ENCODE data around the gene FBXL3.
"Not testable (repeated sequence)": the region's sequence is repeated elsewhere in the genome, so short reads cannot be mapped to it uniquely, and the experiment has no call there.

The FBXL3 gene

GRCh38 chr13:76982061-76982460, 44.9 kb downstream of the FBXL3 start:
- no peak for DNase-seq

GRCh38 chr13:76980075-76980718, 46.8 kb downstream of the FBXL3 start:
- peak; percentile 47 for DNase-seq

- no peak for DNase-seq
Measured at GRCh38 chr13:76976929-76977328, 50.0 kb downstream of the FBXL3 start.

DNA sequence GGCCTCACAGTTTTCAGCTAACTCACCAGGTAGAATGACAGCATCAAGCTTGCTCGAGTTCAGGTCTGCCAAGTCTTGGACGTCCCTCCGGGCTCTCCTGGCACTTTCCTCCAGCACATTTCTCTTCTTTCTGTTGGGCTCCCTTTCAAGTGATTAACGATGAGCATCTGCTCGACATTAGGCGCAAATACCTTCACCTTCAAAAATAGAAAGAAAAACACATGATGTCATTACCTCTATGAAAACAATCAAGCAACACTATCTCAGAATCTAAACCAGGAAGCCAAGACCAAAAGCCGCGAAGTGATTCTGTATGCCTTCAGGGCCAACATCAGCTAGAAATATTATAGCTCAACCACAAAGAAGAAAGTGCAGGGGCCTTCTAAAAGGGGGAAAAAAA, 50.5 kb downstream of the FBXL3 start:
- DNase-seq = no peak

DNA sequence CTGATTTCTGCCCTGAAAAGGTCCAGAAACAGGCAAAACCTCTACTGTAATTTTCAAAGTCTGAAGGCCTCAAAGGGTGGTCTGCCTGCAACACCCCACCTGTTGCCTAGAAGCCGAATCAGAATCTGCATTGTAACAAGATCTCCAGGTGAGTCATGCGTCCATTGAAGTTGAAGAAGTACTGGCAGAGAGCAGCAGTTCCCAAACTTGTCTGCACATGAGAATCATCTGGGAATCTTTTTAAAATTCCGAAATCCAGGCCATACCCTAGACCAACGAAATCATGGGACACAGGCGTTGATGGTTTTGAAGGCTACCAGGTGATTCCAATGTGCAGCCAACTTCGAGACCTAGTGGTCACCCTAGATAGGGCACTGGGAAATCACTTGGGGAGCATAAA, 51.1 kb downstream of the FBXL3 start:
- DNase-seq = no peak

- no peak for DNase-seq
Measured at GRCh38 chr13:76974618-76974975, 52.4 kb downstream of the FBXL3 start.

DNA sequence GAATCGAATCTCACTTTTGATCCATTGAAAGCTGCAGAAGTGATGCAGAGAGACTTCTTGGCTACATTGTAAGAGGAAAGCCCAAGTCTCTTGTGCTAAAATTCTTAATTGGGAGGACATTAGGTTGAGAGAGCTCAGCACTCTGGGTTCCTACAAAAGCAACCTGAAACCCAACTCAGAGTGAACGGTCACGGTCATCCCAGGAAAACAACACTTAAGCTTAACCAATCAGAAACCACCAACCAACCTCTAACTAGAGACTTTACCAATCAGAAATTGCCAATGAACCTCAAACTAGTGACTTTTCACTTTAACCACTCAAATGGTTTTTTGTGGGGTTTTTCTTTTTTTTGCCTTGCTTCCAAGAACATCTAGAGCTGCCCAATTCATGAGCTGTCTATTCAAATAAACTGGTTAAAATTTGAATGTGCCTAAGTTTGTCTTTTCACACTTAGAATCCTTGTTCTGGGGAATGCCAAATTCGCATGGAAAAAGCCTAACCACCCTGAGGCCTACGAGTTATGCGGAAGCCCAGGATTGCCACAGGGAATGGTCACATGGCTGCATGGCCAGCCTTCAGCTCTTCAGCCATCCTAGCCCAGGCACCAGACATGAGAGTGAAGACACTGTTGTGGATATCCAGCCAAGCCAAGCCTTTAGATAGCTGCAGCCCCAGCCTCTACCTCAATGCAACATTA, 52.9 kb downstream of the FBXL3 start:
- no peak for DNase-seq

- DNase-seq = no peak
Measured at GRCh38 chr13:76971851-76972829, 54.8 kb downstream of the FBXL3 start.

GRCh38 chr13:76971215-76971614, 55.7 kb downstream of the FBXL3 start:
- no peak for DNase-seq

- DNase-seq = no peak
Measured at GRCh38 chr13:76969488-76970365, 57.2 kb downstream of the FBXL3 start.

GRCh38 chr13:76968041-76968440, 58.9 kb downstream of the FBXL3 start:
- no peak for DNase-seq

- no peak for DNase-seq
Measured at GRCh38 chr13:76967031-76967430, 59.9 kb downstream of the FBXL3 start.

DNA sequence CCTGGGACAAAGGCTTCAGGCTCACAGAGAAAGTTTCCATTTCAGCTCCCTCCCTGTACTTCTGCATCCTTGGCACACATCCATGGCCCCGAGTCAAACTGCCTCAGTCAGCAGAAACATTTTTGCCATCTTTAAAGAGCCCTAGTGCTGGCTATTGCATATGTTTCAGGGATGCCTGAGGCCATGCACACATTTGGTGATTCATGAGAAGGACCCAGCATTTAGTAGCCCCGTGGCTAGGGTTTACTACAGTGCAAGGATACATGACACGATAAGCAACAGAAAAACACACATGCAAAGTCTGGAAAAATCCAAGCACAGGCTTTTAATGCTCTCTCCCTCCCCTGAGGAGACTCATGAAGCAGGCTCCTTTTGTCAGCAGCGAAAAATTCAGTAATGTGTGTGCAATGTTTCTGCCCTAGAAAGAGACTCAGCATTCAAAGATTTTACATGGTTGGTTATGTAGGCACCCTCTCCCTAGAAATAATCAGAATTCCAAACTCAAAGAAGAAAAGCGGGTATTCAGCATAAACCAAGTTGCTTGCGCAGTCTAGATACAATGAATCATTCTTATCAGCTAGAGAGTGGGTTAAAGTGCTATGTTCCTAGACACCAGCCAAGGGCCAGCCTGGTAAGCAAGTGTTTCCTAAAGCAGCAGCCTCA, 61.1 kb downstream of the FBXL3 start:
- DNase-seq = no peak

DNA sequence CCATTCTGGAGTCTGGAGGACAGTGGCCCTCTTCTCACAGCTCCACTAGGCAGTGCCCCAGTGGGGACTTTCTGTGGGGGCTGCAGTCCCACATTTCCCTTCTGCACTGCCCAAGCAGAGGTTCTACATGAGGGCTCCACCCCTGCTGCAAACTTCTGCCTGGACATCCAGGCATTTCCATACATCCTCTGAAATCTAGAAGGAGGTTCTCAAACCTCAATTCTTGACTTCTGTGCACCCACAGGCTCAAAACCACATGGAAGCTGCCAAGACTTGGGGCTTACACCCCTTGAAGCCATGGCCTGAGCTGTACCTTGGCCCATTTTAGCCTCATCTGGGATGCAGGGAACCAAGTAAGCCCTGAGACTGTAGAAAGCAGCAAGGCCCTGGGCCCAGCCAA, 67.2 kb downstream of the FBXL3 start:
- DNase-seq = not testable (repeated sequence)

GRCh38 chr13:76958841-76959432, 68.0 kb downstream of the FBXL3 start:
- no peak for DNase-seq

- DNase-seq = no peak
Measured at GRCh38 chr13:76955661-76956060, 71.3 kb downstream of the FBXL3 start.

All from NCI-H1048 (cell line).